H1 (cell line): ENCODE results near the gene HSPA1B. TPM values are rescaled to one million over a fixed set of nuclear protein-coding genes. Genes with fewer than 3 reads are reported as not detected.

ENCODE experiments used
- CHD1 ChIP-seq: IDR thresholded peaks from 2 replicates; pipeline ENCODE4 v1.6.1; 2012; ENCODE audit warnings: low read depth, low read length, improper control_type of control experiment
- EZH2 ChIP-seq: fragments of 200-600 bp; sonication (generic); IDR thresholded peaks from 2 replicates; pipeline ENCODE4 v1.7.1; 2012; ENCODE audit warnings: low read depth, mild to moderate bottlenecking, moderate library complexity, low read length, inconsistent platforms; ENCODE audit not compliant: severe bottlenecking
- KDM1A ChIP-seq: fragments of 200-600, 300-600 bp; sonication (generic); IDR thresholded peaks from 2 replicates; pipeline ENCODE4 v1.7.1; 2016; ENCODE audit warnings: mild to moderate bottlenecking, low read length, borderline replicate concordance
- KDM5A ChIP-seq: fragments of 200-600 bp; IDR thresholded peaks from 2 replicates; pipeline ENCODE4 v1.7.1; 2012; ENCODE audit warnings: mild to moderate bottlenecking, low read length, inconsistent platforms, mixed read lengths
- MAFK ChIP-seq: IDR thresholded peaks from 2 replicates; pipeline ENCODE4 v1.6.1; 2012; ENCODE audit warnings: low read depth, mild to moderate bottlenecking, improper control_type of control experiment, low read length
- PHF8 ChIP-seq: fragments of 200-600 bp; sonication (generic); conservative IDR thresholded peaks from 2 replicates; pipeline ENCODE4 v1.7.1; 2012; ENCODE audit warnings: low read depth, mild to moderate bottlenecking, inconsistent platforms, low read length, moderate library complexity
- POU5F1 ChIP-seq: IDR thresholded peaks from 2 replicates; pipeline ENCODE4 v1.6.1; 2011; ENCODE audit warnings: low read depth, mild to moderate bottlenecking, low read length, moderate library complexity
- RBBP5 ChIP-seq: IDR thresholded peaks from 2 replicates; pipeline ENCODE4 v1.7.1; 2012; ENCODE audit warnings: low read depth, mild to moderate bottlenecking, inconsistent platforms, low read length, moderate library complexity, borderline replicate concordance
- RFX5 ChIP-seq: IDR thresholded peaks from 2 replicates; pipeline ENCODE4 v1.6.1; 2011; ENCODE audit warnings: low read depth, low read length, improper control_type of control experiment, borderline replicate concordance
- RNF2 ChIP-seq: fragments of 200-900, 300-1000 bp; sonication (generic); IDR thresholded peaks from 2 replicates; pipeline ENCODE4 v1.7.1; 2016; ENCODE audit warnings: borderline replicate concordance, low read depth, mild to moderate bottlenecking, antibody characterized with exemption, low read length; ENCODE audit not compliant: poor library complexity, severe bottlenecking; ENCODE audit errors: missing control alignments
- SIRT6 ChIP-seq: IDR thresholded peaks from one replicate; pipeline ENCODE4 v1.7.1; 2012; ENCODE audit warnings: low read length, inconsistent platforms
- SUZ12 ChIP-seq: fragments of 200-600 bp; sonication (generic); IDR thresholded peaks from 2 replicates; pipeline ENCODE4 v1.6.1; 2012; ENCODE audit warnings: mild to moderate bottlenecking, inconsistent platforms, low read length, moderate library complexity, mixed read lengths
- TCF12 ChIP-seq: IDR thresholded peaks from 2 replicates; pipeline ENCODE4 v1.6.1; 2011; ENCODE audit warnings: low read depth, mild to moderate bottlenecking, low read length
- polyA plus RNA-seq, 7 experiments: library from polyadenylated mRNA; depleted of rRNA in 3 of 7; stranded (reverse) in 5 of 7; unstranded in 2 of 7; fragments of >200 nt in 5 of 7; fragments of 200-250 nt in 2 of 7; gene quantifications; 1 replicate in 5 of 7; 2 replicates in 1 of 7; 4 replicates in 1 of 7; pipeline versions ENCODE4 v1.2.1 to v1.2.3, GENCODE V29; 2011 to 2013; ENCODE audit warnings: missing spikeins in 2 of 7, mixed read lengths in 2 of 7
- total RNA-seq: library from RNA; stranded (reverse); fragmentation: NEBNext Ultra II Directional; extraction: Animal tissue kit (Norgen Biotek cat#: 25700); gene quantifications from 2 replicates; pipeline ENCODE4 v1.2.1, GENCODE V29; 2021
- TF ChIP-seq, protein P1 (sequence below): IDR thresholded peaks from 2 replicates; pipeline ENCODE4 v1.6.1; 2012; ENCODE audit warnings: inconsistent platforms
- TF ChIP-seq, protein P2 (sequence below), 3 experiments: IDR thresholded peaks; 1 replicate in 2 of 3; 2 replicates in 1 of 3; pipeline versions ENCODE4 v1.5.1 to v1.6.1; 2011; ENCODE audit warnings: low read length in 3 of 3, mild to moderate bottlenecking in 3 of 3, inconsistent platforms in 2 of 3, low read depth in 1 of 3, moderate library complexity in 1 of 3; ENCODE audit not compliant: insufficient read depth in 1 of 3; ENCODE audit errors: control extremely low read depth in 1 of 3

HSPA1B gene
- total and polyA plus RNA-seq, 2 of the 8 experiments (the other 6 are each of a cell fraction or from before 2014, with no cell fraction given), result 36.6 to 76.6 TPM

DNA sequence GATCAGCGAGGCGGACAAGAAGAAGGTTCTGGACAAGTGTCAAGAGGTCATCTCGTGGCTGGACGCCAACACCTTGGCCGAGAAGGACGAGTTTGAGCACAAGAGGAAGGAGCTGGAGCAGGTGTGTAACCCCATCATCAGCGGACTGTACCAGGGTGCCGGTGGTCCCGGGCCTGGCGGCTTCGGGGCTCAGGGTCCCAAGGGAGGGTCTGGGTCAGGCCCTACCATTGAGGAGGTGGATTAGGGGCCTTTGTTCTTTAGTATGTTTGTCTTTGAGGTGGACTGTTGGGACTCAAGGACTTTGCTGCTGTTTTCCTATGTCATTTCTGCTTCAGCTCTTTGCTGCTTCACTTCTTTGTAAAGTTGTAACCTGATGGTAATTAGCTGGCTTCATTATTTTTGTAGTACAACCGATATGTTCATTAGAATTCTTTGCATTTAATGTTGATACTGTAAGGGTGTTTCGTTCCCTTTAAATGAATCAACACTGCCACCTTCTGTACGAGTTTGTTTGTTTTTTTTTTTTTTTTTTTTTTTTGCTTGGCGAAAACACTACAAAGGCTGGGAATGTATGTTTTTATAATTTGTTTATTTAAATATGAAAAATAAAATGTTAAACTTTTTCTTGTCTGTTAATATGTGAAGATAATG is 2.2 kb downstream of the HSPA1B start (continued):
- TF ChIP-seq, protein P1, sequence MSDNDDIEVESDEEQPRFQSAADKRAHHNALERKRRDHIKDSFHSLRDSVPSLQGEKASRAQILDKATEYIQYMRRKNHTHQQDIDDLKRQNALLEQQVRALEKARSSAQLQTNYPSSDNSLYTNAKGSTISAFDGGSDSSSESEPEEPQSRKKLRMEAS, result no peak
- TF ChIP-seq, protein P2, sequence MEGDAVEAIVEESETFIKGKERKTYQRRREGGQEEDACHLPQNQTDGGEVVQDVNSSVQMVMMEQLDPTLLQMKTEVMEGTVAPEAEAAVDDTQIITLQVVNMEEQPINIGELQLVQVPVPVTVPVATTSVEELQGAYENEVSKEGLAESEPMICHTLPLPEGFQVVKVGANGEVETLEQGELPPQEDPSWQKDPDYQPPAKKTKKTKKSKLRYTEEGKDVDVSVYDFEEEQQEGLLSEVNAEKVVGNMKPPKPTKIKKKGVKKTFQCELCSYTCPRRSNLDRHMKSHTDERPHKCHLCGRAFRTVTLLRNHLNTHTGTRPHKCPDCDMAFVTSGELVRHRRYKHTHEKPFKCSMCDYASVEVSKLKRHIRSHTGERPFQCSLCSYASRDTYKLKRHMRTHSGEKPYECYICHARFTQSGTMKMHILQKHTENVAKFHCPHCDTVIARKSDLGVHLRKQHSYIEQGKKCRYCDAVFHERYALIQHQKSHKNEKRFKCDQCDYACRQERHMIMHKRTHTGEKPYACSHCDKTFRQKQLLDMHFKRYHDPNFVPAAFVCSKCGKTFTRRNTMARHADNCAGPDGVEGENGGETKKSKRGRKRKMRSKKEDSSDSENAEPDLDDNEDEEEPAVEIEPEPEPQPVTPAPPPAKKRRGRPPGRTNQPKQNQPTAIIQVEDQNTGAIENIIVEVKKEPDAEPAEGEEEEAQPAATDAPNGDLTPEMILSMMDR (IDR thresholded peaks at IDR 0.05; ENCODE audit: control extremely low read depth in 1 of 3, insufficient read depth in 1 of 3, low read depth in 1 of 3, low read length in 3 of 3), result peak in 1 of 3 experiments; percentile 14; a peak in 1 of 4 replicates
- no peak for TF ChIP-seq RNF2
- no peak for TF ChIP-seq SIRT6
- peak; percentile 73; the same call in 1 of the 2 replicates for TF ChIP-seq KDM5A
- TF ChIP-seq RFX5, result no peak
- no peak for TF ChIP-seq POU5F1
- no peak for TF ChIP-seq KDM1A
- no peak for TF ChIP-seq TCF12
- no peak for TF ChIP-seq CHD1
- no peak for TF ChIP-seq EZH2
- no peak for TF ChIP-seq PHF8
- TF ChIP-seq MAFK, result no peak
- no peak for TF ChIP-seq SUZ12
- TF ChIP-seq RBBP5, result no peak
- TF ChIP-seq, all 59 proteins: peak for 4
